ENCODE measurements around the gene ZEB2.

The ZEB2 gene

DNA sequence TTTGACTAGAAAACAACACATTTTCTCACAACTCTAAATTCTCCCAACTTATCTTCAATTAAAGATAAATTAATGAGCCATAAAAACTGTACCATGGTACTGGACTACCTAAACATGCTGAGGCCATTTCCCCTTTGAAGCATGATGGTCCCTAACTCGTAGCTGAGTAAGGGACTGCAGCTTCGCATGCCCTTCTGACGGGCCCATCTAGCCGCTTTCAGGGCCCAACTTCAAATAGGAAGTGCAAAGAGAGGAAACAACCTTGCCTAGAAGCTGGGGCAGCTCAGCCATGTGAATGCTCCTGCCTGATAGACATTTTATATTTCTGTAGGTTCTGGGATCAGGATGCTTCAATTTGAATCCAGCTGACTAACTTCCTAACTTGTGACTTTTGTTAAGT, 72.4 kb downstream of the ZEB2 start:
- H3K9me3 ChIP-seq (ENCODE audit: insufficient read depth, low read depth, low read length): no peaks in the 10 kb centered on the region
- no peak overlapping the region for H3K4me3 ChIP-seq (ENCODE audit: low read length)
- H3K36me3 ChIP-seq (ENCODE audit: insufficient read depth, low read length): no peaks in the 10 kb centered on the region
- peaks cover 7% of the 10 kb centered on the region; the same call in 1 of the 2 replicates for H3K27me3 ChIP-seq (ENCODE audit: insufficient read depth, low read length)
- H3K27ac ChIP-seq (ENCODE audit: low read depth, low read length): no peak overlapping the region
- WGBS: 89% methylated on average over 4 of the region's 4 CpGs
- peaks cover 58% of the 10 kb centered on the region for H3K4me1 ChIP-seq (ENCODE audit: insufficient read depth, low read length)
- no peak overlapping the region for H3K9ac ChIP-seq (ENCODE audit: low read depth, low read length)

DNA sequence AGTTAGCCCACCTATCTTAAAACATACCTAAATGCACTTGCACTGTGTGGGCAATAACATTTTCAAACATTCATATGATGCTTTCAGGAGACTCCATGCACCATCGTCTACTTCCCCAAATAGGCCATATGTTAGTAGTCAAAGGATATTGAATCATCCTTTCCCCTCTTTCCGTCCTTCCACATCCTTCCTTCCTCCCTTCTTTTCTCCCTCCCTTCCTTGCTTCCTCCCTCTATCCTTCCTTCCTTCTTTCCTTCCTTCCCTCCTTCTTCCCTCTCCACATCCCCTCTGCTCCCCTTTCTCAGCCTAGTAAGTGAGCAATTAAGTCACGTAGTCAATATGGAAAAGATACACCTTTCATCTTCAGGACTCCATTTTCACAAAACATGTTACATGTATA, 73.8 kb downstream of the ZEB2 start:
- 92% methylated on average over 3 of the region's 3 CpGs for WGBS
- peaks cover 55% of the 10 kb centered on the region for H3K4me1 ChIP-seq (ENCODE audit: insufficient read depth, low read length)
- H3K27me3 ChIP-seq (ENCODE audit: insufficient read depth, low read length): peaks cover 7% of the 10 kb centered on the region; the same call in 1 of the 2 replicates
- no peak overlapping the region for H3K27ac ChIP-seq (ENCODE audit: low read depth, low read length)
- no peak overlapping the region for H3K4me3 ChIP-seq (ENCODE audit: low read length)
- no peaks in the 10 kb centered on the region for H3K36me3 ChIP-seq (ENCODE audit: insufficient read depth, low read length)
- no peaks in the 10 kb centered on the region for H3K9me3 ChIP-seq (ENCODE audit: insufficient read depth, low read depth, low read length)
- no peak overlapping the region for H3K9ac ChIP-seq (ENCODE audit: low read depth, low read length)

DNA sequence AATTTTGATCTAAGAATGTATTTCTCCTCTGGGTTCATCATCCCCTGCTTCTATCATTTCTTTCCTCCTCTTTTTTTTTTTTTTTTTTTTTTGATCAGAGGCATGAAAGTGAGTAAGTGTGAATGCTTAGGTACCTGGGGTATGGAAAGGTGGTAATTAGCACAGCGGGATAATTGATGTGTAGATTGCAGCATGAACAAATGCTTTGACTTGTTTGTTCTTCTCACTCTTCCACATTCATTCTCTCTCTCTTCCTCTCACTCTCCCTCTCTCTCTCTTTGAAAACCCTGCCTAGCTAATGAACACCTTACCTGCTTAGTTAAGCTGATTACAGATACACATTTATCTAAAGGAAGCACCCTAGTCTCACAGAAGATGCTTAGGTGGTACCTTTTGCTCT, 74.7 kb downstream of the ZEB2 start:
- Histone ChIP-seq H3K27ac (ENCODE audit: low read depth, low read length) (no peak overlapping the region), H3K4me1 (ENCODE audit: insufficient read depth, low read length) (peaks cover 59% of the 10 kb centered on the region), H3K9ac (ENCODE audit: low read depth, low read length) (no peak overlapping the region), H3K36me3 (ENCODE audit: insufficient read depth, low read length) (no peaks in the 10 kb centered on the region), H3K27me3 (ENCODE audit: insufficient read depth, low read length) (peaks cover 7% of the 10 kb centered on the region; the same call in 1 of the 2 replicates), H3K9me3 (ENCODE audit: insufficient read depth, low read depth, low read length) (no peaks in the 10 kb centered on the region), H3K4me3 (ENCODE audit: low read length) (no peak overlapping the region)
- 0% methylated on average over 1 of the region's 1 CpG for WGBS

DNA sequence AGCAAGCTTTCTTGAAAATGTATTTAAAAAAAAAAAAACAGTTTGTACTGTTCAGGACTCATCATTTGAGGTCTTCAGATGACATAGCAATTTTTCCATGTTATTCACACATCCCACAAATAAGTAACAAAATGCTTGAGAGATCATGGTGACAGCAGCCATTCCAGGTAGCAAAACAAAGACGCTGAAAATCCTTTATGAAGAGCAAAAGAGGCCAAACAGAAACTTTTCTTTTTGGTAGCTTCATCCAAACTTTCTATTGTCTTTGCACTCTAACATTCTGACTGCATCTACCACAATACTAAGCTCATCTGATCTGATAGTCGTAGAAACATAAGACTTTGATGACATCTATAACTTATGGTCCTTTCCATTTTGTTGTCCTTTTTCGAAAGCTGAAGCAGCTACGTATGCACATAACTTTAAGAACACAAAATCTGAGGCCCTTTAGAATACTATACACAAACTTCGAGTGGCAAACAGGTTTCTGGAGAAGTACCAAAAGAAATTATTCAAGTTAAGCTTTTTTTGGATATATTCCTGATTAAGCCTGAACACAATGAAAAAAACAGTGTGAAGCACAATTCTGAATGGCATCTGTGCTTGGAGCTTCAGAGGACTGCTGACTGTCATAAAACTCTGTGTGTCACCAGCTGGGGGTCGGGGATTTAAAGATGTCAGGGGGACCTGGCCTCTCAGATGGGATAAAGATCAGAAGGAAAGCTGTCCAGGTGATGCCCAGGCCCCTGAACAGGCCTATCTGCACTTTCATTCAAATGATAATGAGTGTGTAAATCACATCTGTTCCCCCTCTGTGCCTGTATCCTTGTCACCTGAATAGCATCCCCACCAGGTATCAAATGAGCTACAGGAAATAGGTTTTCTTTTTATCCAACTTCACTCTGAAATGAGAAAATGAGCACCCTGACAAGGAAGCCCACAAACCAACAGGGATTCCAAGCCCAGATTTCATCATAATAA, 75.8 kb downstream of the ZEB2 start:
- Histone ChIP-seq H3K9ac (ENCODE audit: low read depth, low read length) (no peak overlapping the region), H3K36me3 (ENCODE audit: insufficient read depth, low read length) (no peaks in the 10 kb centered on the region), H3K27ac (ENCODE audit: low read depth, low read length) (peak overlapping the region; percentile 29; the same call in 1 of the 2 replicates), H3K4me1 (ENCODE audit: insufficient read depth, low read length) (peaks cover 64% of the 10 kb centered on the region), H3K9me3 (ENCODE audit: insufficient read depth, low read depth, low read length) (no peaks in the 10 kb centered on the region), H3K27me3 (ENCODE audit: insufficient read depth, low read length) (peaks cover 7% of the 10 kb centered on the region; the same call in 1 of the 2 replicates), H3K4me3 (ENCODE audit: low read length) (no peak overlapping the region)
- 51% methylated on average over 6 of the region's 6 CpGs for WGBS

DNA sequence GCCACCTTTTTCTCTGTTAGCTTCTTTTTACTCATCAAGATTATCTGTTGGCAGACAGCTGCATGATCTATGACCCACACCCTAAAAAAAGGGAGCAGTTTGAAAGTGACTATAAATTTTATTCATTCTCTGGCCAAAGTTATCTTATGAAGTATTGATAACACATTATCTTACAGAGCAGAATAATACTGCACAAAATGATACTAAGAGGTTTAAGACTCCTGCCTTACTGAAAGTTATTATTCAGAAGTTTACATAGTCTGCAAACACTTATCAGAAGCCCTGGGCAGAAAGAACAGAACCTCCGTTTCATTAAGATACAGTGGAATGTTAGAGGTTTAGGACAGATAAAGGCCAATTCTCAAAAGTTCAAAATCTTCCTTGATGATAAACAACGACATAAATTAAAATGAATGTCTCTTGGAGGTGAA, 78.2 kb downstream of the ZEB2 start:
- Histone ChIP-seq H3K36me3 (ENCODE audit: insufficient read depth, low read length) (no peaks in the 10 kb centered on the region), H3K27ac (ENCODE audit: low read depth, low read length) (no peak overlapping the region), H3K9me3 (ENCODE audit: insufficient read depth, low read depth, low read length) (no peaks in the 10 kb centered on the region), H3K4me1 (ENCODE audit: insufficient read depth, low read length) (peaks cover 66% of the 10 kb centered on the region), H3K27me3 (ENCODE audit: insufficient read depth, low read length) (peaks cover 7% of the 10 kb centered on the region; the same call in 1 of the 2 replicates), H3K4me3 (ENCODE audit: low read length) (no peak overlapping the region), H3K9ac (ENCODE audit: low read depth, low read length) (no peak overlapping the region)
- WGBS: 89% methylated on average over 1 of the region's 2 CpGs

DNA sequence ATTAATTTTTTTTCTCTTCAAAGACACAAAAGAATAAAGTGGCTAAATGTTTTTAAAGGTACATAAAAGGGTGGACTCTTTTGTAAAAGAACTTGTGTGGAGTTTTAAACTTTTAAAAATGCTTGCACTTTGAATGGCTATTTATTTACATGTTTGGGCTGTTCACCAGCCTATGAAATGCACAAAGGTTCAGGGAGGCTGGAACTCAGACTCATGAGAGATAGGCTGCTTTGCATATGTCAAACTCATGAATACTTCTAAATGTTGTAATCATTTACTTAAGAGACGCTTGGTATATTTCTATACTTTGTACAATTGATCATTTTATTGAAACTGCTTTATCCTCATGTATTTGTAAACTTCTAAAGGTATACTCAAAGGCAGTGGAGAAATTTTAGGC, 79.9 kb downstream of the ZEB2 start:
- no peak overlapping the region for H3K9ac ChIP-seq (ENCODE audit: low read depth, low read length)
- WGBS: no CpG with 5 or more reads among the region's 1 CpG
- no peak overlapping the region for H3K27ac ChIP-seq (ENCODE audit: low read depth, low read length)
- H3K9me3 ChIP-seq (ENCODE audit: insufficient read depth, low read depth, low read length): no peaks in the 10 kb centered on the region
- no peaks in the 10 kb centered on the region; the same call in 1 of the 2 replicates for H3K27me3 ChIP-seq (ENCODE audit: insufficient read depth, low read length)
- H3K36me3 ChIP-seq (ENCODE audit: insufficient read depth, low read length): no peaks in the 10 kb centered on the region
- peaks cover 53% of the 10 kb centered on the region for H3K4me1 ChIP-seq (ENCODE audit: insufficient read depth, low read length)
- H3K4me3 ChIP-seq (ENCODE audit: low read length): no peak overlapping the region

DNA sequence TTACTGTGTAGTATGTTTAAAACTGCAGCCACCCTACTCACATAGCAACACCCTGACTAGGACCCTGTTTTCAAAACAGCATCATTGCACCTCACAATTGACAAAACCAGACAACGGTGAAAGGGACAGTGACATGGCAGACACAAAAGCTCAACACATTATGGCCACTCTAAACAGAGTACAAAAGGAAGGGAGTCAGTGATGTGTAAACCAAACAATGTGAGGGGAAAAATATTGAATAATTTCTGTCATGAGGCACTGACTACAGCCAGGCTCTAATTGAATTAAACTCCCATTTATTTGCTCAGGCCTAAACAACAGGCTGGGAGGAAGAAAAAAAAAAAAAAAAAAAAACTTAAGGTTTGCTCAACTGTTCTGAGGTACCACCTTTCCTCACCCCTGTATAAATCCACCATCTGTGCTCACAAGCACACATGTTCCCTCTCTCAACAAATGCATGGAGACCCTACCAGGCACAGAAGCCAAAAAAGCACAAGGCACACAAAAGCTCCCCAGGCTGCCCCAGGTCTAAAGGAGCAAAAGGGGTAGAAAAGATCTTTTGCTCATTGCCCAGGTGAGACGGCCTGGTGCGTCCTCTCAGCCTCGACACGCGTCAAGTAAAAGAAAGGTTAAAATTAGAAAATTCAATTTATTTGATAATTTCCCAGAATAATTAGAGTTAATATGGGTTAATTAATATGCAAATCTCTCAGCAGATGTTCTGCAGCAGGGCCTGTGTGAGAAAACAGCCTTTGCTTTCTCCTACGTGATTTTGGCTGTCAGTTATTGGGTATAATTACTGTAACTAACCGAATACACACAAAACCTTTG, 80.9 kb downstream of the ZEB2 start:
- H3K27me3 ChIP-seq (ENCODE audit: insufficient read depth, low read length): no peaks in the 10 kb centered on the region; the same call in 1 of the 2 replicates

DNA sequence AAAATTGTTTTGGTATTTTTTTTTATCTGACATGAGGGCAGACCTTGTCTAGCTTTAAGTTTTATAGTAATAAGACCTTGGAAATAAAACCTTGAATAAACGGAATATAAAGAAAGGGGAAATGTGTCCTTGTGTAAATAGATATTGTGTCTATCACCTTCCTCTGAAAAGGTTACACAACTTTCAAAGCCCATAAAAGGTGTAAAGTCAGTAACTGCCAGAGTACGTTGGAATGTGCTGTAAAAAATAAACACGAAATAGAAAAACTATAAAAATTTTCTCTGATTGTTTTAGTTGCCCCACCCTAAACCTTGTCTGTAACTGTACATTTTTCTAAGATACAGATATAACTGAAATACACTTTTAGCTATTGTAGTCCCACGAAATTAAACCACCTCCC, 82.3 kb downstream of the ZEB2 start:
- peaks cover 39% of the 10 kb centered on the region for H3K4me1 ChIP-seq (ENCODE audit: insufficient read depth, low read length)
- H3K27ac ChIP-seq (ENCODE audit: low read depth, low read length): no peak overlapping the region
- H3K36me3 ChIP-seq (ENCODE audit: insufficient read depth, low read length): no peaks in the 10 kb centered on the region
- no peaks in the 10 kb centered on the region for H3K9me3 ChIP-seq (ENCODE audit: insufficient read depth, low read depth, low read length)
- no peak overlapping the region for H3K4me3 ChIP-seq (ENCODE audit: low read length)
- no peaks in the 10 kb centered on the region for H3K27me3 ChIP-seq (ENCODE audit: insufficient read depth, low read length)
- H3K9ac ChIP-seq (ENCODE audit: low read depth, low read length): no peak overlapping the region
- 94% methylated on average over 4 of the region's 4 CpGs for WGBS

More for the DNA sequence above, 80.9 kb downstream of the ZEB2 start:
- 85% methylated on average over 5 of the region's 8 CpGs for whole genome bisulfite sequencing
- peaks cover 44% of the 10 kb centered on the region for H3K4me1 ChIP-seq (ENCODE audit: insufficient read depth, low read length)
- no peaks in the 10 kb centered on the region for H3K9me3 ChIP-seq (ENCODE audit: insufficient read depth, low read depth, low read length)
- H3K4me3 ChIP-seq (ENCODE audit: low read length): no peak overlapping the region
- no peak overlapping the region; the same call in 1 of the 2 replicates for H3K27ac ChIP-seq (ENCODE audit: low read depth, low read length)
- H3K36me3 ChIP-seq (ENCODE audit: insufficient read depth, low read length): no peaks in the 10 kb centered on the region
- no peak overlapping the region for H3K9ac ChIP-seq (ENCODE audit: low read depth, low read length)

DNA sequence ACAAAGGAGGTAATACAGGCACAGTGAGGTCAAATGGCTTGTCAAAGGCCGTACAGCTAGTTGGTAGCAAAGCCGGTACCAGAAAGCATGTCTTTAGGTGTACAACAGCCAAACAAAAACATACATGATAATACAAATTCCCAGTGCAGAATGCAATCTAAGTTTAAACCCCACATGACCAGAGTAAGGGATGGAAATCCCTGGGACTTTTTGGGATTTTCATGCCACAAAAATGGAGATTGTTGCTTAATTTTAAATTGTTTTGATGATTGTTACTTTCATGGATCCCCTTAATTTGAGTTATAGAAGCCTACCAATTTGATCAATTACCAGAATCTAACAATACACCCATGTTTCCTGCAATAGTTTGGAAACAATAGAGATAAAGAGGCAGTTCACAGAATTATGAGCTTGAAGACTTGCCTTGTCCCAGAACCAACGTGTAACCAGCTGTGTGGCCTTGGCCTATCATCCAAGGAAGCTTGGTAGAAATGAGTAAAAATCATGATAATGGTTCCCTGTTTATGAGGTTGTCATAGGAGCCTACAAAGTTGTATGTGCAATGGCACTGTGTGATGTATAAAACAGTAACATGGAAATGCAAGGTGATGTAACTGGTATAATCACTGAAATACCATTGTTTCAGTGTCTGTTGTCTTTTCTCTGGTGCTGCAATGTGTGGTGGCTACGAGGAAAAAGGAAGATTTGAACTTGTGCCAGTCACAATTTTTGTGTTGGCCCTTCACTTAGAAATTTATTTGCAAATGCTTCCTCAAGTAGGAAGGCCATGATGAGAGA, 85.3 kb downstream of the ZEB2 start:
- no peaks in the 10 kb centered on the region for H3K27me3 ChIP-seq (ENCODE audit: insufficient read depth, low read length)
- no peak overlapping the region for H3K27ac ChIP-seq (ENCODE audit: low read depth, low read length)
- no peaks in the 10 kb centered on the region; the same call in 1 of the 2 replicates for H3K36me3 ChIP-seq (ENCODE audit: insufficient read depth, low read length)
- peaks cover 43% of the 10 kb centered on the region for H3K4me1 ChIP-seq (ENCODE audit: insufficient read depth, low read length)
- H3K4me3 ChIP-seq (ENCODE audit: low read length): no peak overlapping the region
- no peaks in the 10 kb centered on the region for H3K9me3 ChIP-seq (ENCODE audit: insufficient read depth, low read depth, low read length)
- H3K9ac ChIP-seq (ENCODE audit: low read depth, low read length): no peak overlapping the region
- WGBS: 96% methylated on average over 4 of the region's 4 CpGs

DNA sequence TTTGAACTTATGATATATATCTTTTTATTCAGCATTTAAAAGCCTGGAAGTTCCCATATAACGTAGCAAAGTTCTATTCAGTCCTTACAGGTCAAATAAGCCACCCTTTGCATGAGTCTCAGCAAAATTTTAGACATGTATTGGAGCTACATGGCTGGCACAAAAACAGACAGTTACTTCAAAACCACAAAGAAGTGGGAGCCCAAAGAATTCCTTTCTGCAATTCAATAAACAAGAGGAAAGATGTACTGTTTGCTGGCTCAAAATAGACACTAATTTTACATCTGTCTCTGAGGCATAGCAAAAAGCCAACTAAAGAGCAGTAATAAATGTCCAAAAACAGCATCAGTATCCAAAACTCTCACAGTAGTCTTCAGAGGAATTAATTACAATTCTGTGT, 87.0 kb downstream of the ZEB2 start:
- Histone ChIP-seq H3K36me3 (ENCODE audit: insufficient read depth, low read length) (no peaks in the 10 kb centered on the region; the same call in 1 of the 2 replicates), H3K9ac (ENCODE audit: low read depth, low read length) (no peak overlapping the region), H3K4me3 (ENCODE audit: low read length) (no peak overlapping the region), H3K27me3 (ENCODE audit: insufficient read depth, low read length) (no peaks in the 10 kb centered on the region), H3K9me3 (ENCODE audit: insufficient read depth, low read depth, low read length) (no peaks in the 10 kb centered on the region), H3K27ac (ENCODE audit: low read depth, low read length) (no peak overlapping the region), H3K4me1 (ENCODE audit: insufficient read depth, low read length) (peaks cover 31% of the 10 kb centered on the region)
- whole genome bisulfite sequencing: 100% methylated on average over 1 of the region's 1 CpG
